Neuronal stem cell (in vitro differentiated cells): ENCODE data around the gene CEP19.
"Not testable (repeated sequence)": the region's sequence is repeated elsewhere in the genome, so short reads cannot be mapped to it uniquely, and the experiment has no call there.

Source experiments
- DNase-seq: peaks from one replicate; pipeline ENCODE4 v3.0.0-alpha.2; 2013; ENCODE audit warnings: low spot score
- H2AFZ ChIP-seq: one replicate; pipeline ENCODE4 v1.6.1; 2013; ENCODE audit warnings: mild to moderate bottlenecking, low read length, inconsistent platforms
- H2AK5ac ChIP-seq: 2 replicates; pipeline ENCODE4 v1.6.1; 2013; ENCODE audit warnings: low read depth, mild to moderate bottlenecking, inconsistent platforms, low read length, moderate library complexity, mixed read lengths
- H2BK120ac ChIP-seq: 2 replicates; pipeline ENCODE4 v1.6.1; 2013; ENCODE audit warnings: low read depth, mild to moderate bottlenecking, inconsistent platforms, low read length, moderate library complexity, mixed read lengths
- H2BK12ac ChIP-seq: one replicate; pipeline ENCODE4 v1.6.1; 2013; ENCODE audit warnings: low read length, inconsistent platforms
- H2BK15ac ChIP-seq: 2 replicates; pipeline ENCODE4 v1.6.1; 2013; ENCODE audit warnings: mild to moderate bottlenecking, low read length, inconsistent platforms, mixed read lengths
- H2BK5ac ChIP-seq: one replicate; pipeline ENCODE4 v1.6.1; 2013; ENCODE audit warnings: inconsistent platforms, mild to moderate bottlenecking, low read length, moderate library complexity
- H3K14ac ChIP-seq: one replicate; pipeline ENCODE4 v1.6.1; 2013; ENCODE audit warnings: low read length, inconsistent platforms
- H3K18ac ChIP-seq: 2 replicates; pipeline ENCODE4 v1.6.1; 2013; ENCODE audit warnings: low read length, inconsistent platforms
- H3K23ac ChIP-seq: 2 replicates; pipeline ENCODE4 v1.6.1; 2013; ENCODE audit warnings: low read depth, mild to moderate bottlenecking, mixed read lengths, low read length, inconsistent platforms; ENCODE audit not compliant: poor library complexity
- H3K27ac ChIP-seq: replicated peaks from 3 replicates; pipeline ENCODE4 v1.5.1; 2013; ENCODE audit warnings: low read length, inconsistent platforms
- H3K27me3 ChIP-seq, 3 experiments: 2 replicates each; pipeline ENCODE4 v1.6.1; 2013; ENCODE audit warnings: low read length in 3 of 3, mild to moderate bottlenecking in 2 of 3, inconsistent platforms in 1 of 3, low read depth in 1 of 3, mixed read lengths in 1 of 3, moderate library complexity in 1 of 3; ENCODE audit not compliant: control insufficient read depth in 3 of 3, insufficient read depth in 3 of 3
- H3K36me3 ChIP-seq, 2 donors: replicated peaks in 1 of 2; 2 replicates each; pipeline ENCODE4 v1.6.1; 2013; ENCODE audit warnings: low read length in 2 of 2; ENCODE audit not compliant: control insufficient read depth in 2 of 2, insufficient read depth in 2 of 2
- H3K4ac ChIP-seq: 2 replicates; pipeline ENCODE4 v1.6.1; 2013; ENCODE audit warnings: inconsistent platforms, mild to moderate bottlenecking, low read length, moderate library complexity
- H3K4me1 ChIP-seq, 2 donors: 1 replicate in 1 of 2; 2 replicates in 1 of 2; pipeline ENCODE4 v1.6.1; 2013; ENCODE audit warnings: low read length in 2 of 2, low read depth in 1 of 2; ENCODE audit not compliant: control insufficient read depth in 2 of 2, insufficient read depth in 1 of 2
- H3K4me2 ChIP-seq: one replicate; pipeline ENCODE4 v1.6.1; 2013; ENCODE audit warnings: mild to moderate bottlenecking, low read length, inconsistent platforms; ENCODE audit not compliant: insufficient read depth, poor library complexity, severe bottlenecking
- H3K4me3 ChIP-seq, 2 donors: 2 replicates each; pipeline ENCODE4 v1.5.1; 2013; ENCODE audit warnings: low read length in 2 of 2, mild to moderate bottlenecking in 2 of 2, inconsistent platforms in 1 of 2, moderate library complexity in 1 of 2
- H3K79me1 ChIP-seq: one replicate; pipeline ENCODE4 v1.6.1; 2013; ENCODE audit warnings: low read depth, mild to moderate bottlenecking, inconsistent platforms, low read length, moderate library complexity
- H3K9ac ChIP-seq: one replicate; pipeline ENCODE4 v1.6.1; 2013; ENCODE audit warnings: mild to moderate bottlenecking, low read depth, low read length, inconsistent platforms; ENCODE audit not compliant: poor library complexity
- H3K9me3 ChIP-seq, 2 donors: replicated peaks in 1 of 2; 2 replicates each; pipeline versions ENCODE3 to v1.6.1; 2013; ENCODE audit warnings: low read length in 2 of 2, mild to moderate bottlenecking in 2 of 2, inconsistent platforms in 1 of 2, low read depth in 1 of 2, mixed read lengths in 1 of 2, moderate library complexity in 1 of 2; ENCODE audit not compliant: control insufficient read depth in 2 of 2, insufficient read depth in 1 of 2
- H4K8ac ChIP-seq: one replicate; pipeline ENCODE4 v1.6.1; 2013; ENCODE audit warnings: low read depth, mild to moderate bottlenecking, inconsistent platforms, low read length, moderate library complexity
- H4K91ac ChIP-seq: one replicate; pipeline ENCODE4 v1.6.1; 2013; ENCODE audit warnings: low read length, low read depth, mild to moderate bottlenecking, inconsistent platforms; ENCODE audit not compliant: poor library complexity
- WGBS, 2 donors: extraction: QIAGEN DNeasy Blood & Tissue Kit; methylation state at CpG; one replicate each; pipeline ENCODE4 v1.1.7; 2013; ENCODE audit warnings: missing lambda C conversion rate in 2 of 2, mixed read lengths in 1 of 2; ENCODE audit not compliant: insufficient read length in 2 of 2, insufficient replicate concordance in 1 of 2; ENCODE audit errors: extremely low coverage in 2 of 2; 5-methylcytosine and 5-hydroxymethylcytosine counted together

The CEP19 gene

GRCh38 chr3:196721097-196721496, 9.0 kb upstream of the CEP19 start:
- H3K23ac ChIP-seq, result no peak overlapping the region
- H3K4ac ChIP-seq, result no peak overlapping the region
- no peak overlapping the region for H2BK12ac ChIP-seq
- no peak overlapping the region for H2BK15ac ChIP-seq
- no CpG with 5 or more reads among the region's 2 CpGs for WGBS, 2 donors
- no peak for DNase-seq
- peaks cover 2 to 41% of the 10 kb centered on the region in 2 donors for H3K9me3 ChIP-seq
- no peaks in the 10 kb centered on the region for H3K4me1 ChIP-seq
- H3K14ac ChIP-seq, result no peak overlapping the region
- no peaks in the 10 kb centered on the region for H3K79me1 ChIP-seq
- H3K36me3 ChIP-seq, result peaks cover 5 to 91% of the 10 kb centered on the region in 2 donors
- H2BK120ac ChIP-seq, result no peak overlapping the region
- H3K9ac ChIP-seq, result no peak overlapping the region
- no peak overlapping the region for H3K4me3 ChIP-seq
- H4K91ac ChIP-seq, result no peak overlapping the region
- H4K8ac ChIP-seq, result no peak overlapping the region
- no peak overlapping the region for H2BK5ac ChIP-seq
- H2AFZ ChIP-seq, result no peak overlapping the region
- no peak overlapping the region for H2AK5ac ChIP-seq
- H3K4me2 ChIP-seq, result no peak overlapping the region
- H3K27ac ChIP-seq, result no peak overlapping the region
- no peak overlapping the region for H3K18ac ChIP-seq
- H3K27me3 ChIP-seq, result no peaks in the 10 kb centered on the region

GRCh38 chr3:196717162-196717561, 5.1 kb upstream of the CEP19 start:
- WGBS, 2 donors, result no CpG with 5 or more reads among the region's 3 CpGs

GRCh38 chr3:196712514-196713413, 714 bp upstream of the CEP19 start:
- Histone ChIP-seq H3K9ac (peak overlapping the region; percentile 91), H3K79me1 (no peaks in the 10 kb centered on the region), H3K27ac (peak overlapping the region; percentile 68)

More at GRCh38 chr3:196717162-196717561, 5.1 kb upstream of the CEP19 start:
- not testable (repeated sequence) for H3K4me2 ChIP-seq, H2BK12ac ChIP-seq, H3K4me1 ChIP-seq, H3K23ac ChIP-seq, H4K8ac ChIP-seq, DNase-seq, H2AFZ ChIP-seq, H4K91ac ChIP-seq, H3K27me3 ChIP-seq, H3K4me3 ChIP-seq, H2BK15ac ChIP-seq, H3K14ac ChIP-seq, H2AK5ac ChIP-seq, H3K9ac ChIP-seq, H3K18ac ChIP-seq, H3K79me1 ChIP-seq, H3K27ac ChIP-seq, H2BK120ac ChIP-seq, H3K4ac ChIP-seq, H2BK5ac ChIP-seq
- Histone ChIP-seq H3K9me3 (peaks cover 2 to 39% of the 10 kb centered on the region in 2 donors), H3K36me3 (peaks cover 5 to 51% of the 10 kb centered on the region in 2 donors)

GRCh38 chr3:196708467-196708866, 3.6 kb downstream of the CEP19 start:
- Histone ChIP-seq H4K8ac (no peak overlapping the region), H2BK15ac (no peak overlapping the region), H3K14ac (no peak overlapping the region), H3K4ac (no peak overlapping the region), H3K18ac (no peak overlapping the region), H2AK5ac (no peak overlapping the region), H3K27ac (no peak overlapping the region), H3K4me3 (no peak overlapping the region), H3K79me1 (no peaks in the 10 kb centered on the region), H3K4me2 (no peak overlapping the region), H3K27me3 (peaks cover 0 to 2% (median 0%) of the 10 kb centered on the region in 3 experiments), H4K91ac (no peak overlapping the region), H3K4me1 (peaks cover 0 to 2% of the 10 kb centered on the region in 2 donors), H3K9me3 (no peaks in the 10 kb centered on the region), H2BK120ac (no peak overlapping the region), H2AFZ (no peak overlapping the region), H3K23ac (no peak overlapping the region), H2BK12ac (no peak overlapping the region), H2BK5ac (no peak overlapping the region), H3K9ac (no peak overlapping the region), H3K36me3 (no peaks in the 10 kb centered on the region)
- no peak for DNase-seq
- no CpG with 5 or more reads among the region's 7 CpGs for WGBS, 2 donors

More at GRCh38 chr3:196712514-196713413, 714 bp upstream of the CEP19 start:
- H4K8ac ChIP-seq, result no peak overlapping the region
- H3K14ac ChIP-seq, result no peak overlapping the region
- H3K23ac ChIP-seq, result peak overlapping the region; percentile 82
- H3K4ac ChIP-seq, result no peak overlapping the region
- H3K27me3 ChIP-seq, result no peaks in the 10 kb centered on the region
- no peak overlapping the region for H2BK12ac ChIP-seq
- H2BK15ac ChIP-seq, result no peak overlapping the region
- no peak overlapping the region for H2BK120ac ChIP-seq
- peaks cover 0 to 2% of the 10 kb centered on the region in 2 donors for H3K4me1 ChIP-seq
- H3K4me3 ChIP-seq, result peak overlapping the region; percentile 64 to 92
- no CpG with 5 or more reads among the region's 64 CpGs for WGBS, 2 donors
- H2AK5ac ChIP-seq, result no peak overlapping the region
- no peaks in the 10 kb centered on the region for H3K9me3 ChIP-seq
- H2BK5ac ChIP-seq, result peak overlapping the region; percentile 80
- H2AFZ ChIP-seq, result peak overlapping the region; percentile 99
- H4K91ac ChIP-seq, result no peak overlapping the region
- peak overlapping the region; percentile 75 for H3K4me2 ChIP-seq
- DNase-seq, result no peak
- H3K18ac ChIP-seq, result peak overlapping the region; percentile 95
- H3K36me3 ChIP-seq, result peaks cover 0 to 7% of the 10 kb centered on the region in 2 donors
